Measurements from ENCODE around the gene GPATCH8. TPM values are rescaled to one million over a fixed set of nuclear protein-coding genes. Genes with fewer than 3 reads are reported as not detected.
A peak's percentile ranks its signal among the peaks of the same experiment; 100 is the strongest.
"Not testable (repeated sequence)": the region's sequence is repeated elsewhere in the genome, so short reads cannot be mapped to it uniquely, and the experiment has no call there.

GPATCH8 gene
- total RNA-seq, 2 donors from 2014 or later = 30.3 to 33.9 TPM

- Histone ChIP-seq H3K27me3 (no peaks in the 10 kb centered on the region), H3K9ac (ENCODE audit: low read depth in 2 of 2, low read length in 2 of 2) (no peak overlapping the region), H3K4me1 (no peaks in the 10 kb centered on the region), H3K4me3 (no peak overlapping the region), H3K27ac (no peak overlapping the region), H3K9me3 (no peaks in the 10 kb centered on the region), H3K36me3 (no peaks in the 10 kb centered on the region)
- intact Hi-C loops (cut with DNase I) = no loop called here
- TF ChIP-seq CTCF (IDR thresholded peaks at IDR 0.05) = no peak
- no peak for DNase-seq
These were observed 37.3 kb upstream of the GPATCH8 start for GRCh38 chr17:44540246-44541084.

GRCh38 chr17:44539673-44540072, 36.5 kb upstream of the GPATCH8 start:
- no peaks in the 10 kb centered on the region for H3K27me3 ChIP-seq
- H3K27ac ChIP-seq = no peak overlapping the region
- intact Hi-C loops (cut with DNase I) = loop anchor here (10.0 kb wide), 1 partner anchor 325 kb away; no protein-coding TSS in a partner anchor
- no peak for DNase-seq
- no peaks in the 10 kb centered on the region for H3K4me1 ChIP-seq
- no peak overlapping the region for H3K9ac ChIP-seq (ENCODE audit: low read depth in 2 of 2, low read length in 2 of 2)
- no peaks in the 10 kb centered on the region for H3K36me3 ChIP-seq
- H3K4me3 ChIP-seq = no peak overlapping the region
- H3K9me3 ChIP-seq = no peaks in the 10 kb centered on the region
- TF ChIP-seq CTCF (IDR thresholded peaks at IDR 0.05) = no peak

GRCh38 chr17:44537922-44538321, 34.7 kb upstream of the GPATCH8 start:
- not testable (repeated sequence) for H3K9ac ChIP-seq (ENCODE audit: low read depth in 2 of 2, low read length in 2 of 2); H3K36me3 ChIP-seq; H3K4me1 ChIP-seq; H3K27me3 ChIP-seq; DNase-seq; H3K4me3 ChIP-seq; H3K27ac ChIP-seq; H3K9me3 ChIP-seq
- intact Hi-C loops (cut with DNase I) = loop anchor here (10.0 kb wide), 1 partner anchor 327 kb away; no protein-coding TSS in a partner anchor

DNA sequence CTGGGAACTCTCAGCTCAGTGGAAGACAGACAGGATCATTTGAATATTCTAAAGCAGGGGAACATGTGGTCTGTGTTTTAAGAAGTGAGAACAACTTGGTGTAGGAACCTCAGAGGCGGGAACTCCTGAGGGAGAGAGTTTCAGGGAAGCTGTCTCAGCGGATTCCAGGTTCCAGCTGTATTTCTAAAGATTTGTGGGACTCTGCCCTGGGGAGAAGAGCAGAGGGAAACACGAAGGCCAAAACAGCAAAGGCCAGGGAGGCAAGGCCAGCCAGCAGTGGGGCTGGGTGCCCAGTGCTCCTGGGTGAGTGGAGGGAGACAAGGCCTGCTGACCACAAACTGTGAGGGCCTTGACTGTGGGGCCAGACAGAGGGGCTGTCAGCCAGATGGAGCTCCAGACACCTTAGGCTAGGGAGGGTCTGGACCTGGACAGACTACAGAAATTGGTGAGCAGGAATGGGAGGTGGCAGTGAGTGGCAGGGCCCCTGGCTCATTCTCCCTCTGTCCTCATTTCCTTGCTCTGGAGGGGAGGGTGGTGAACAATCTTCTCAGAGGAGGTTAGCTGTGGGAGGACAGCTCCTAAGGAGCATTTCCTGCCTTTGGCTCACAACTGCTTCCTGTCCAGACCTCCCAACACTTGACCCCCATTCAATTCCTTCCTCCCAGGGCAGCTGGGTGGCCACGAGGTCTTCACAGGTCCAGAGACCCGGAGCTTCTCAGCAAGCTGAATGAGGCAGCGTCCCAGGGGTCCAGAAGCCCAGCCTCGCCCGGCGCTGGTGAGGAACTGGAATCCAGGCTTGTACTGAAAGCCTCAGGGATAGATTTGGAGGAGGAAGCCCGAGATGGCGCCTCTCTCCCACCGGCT, 33.1 kb upstream of the GPATCH8 start:
- intact Hi-C loops (cut with DNase I) = loop anchor here (10.0 kb wide), 1 partner anchor 328 kb away; no protein-coding TSS in a partner anchor
- DNase-seq = no peak
- no peak for TF ChIP-seq CTCF (IDR thresholded peaks at IDR 0.05)
- H3K9me3 ChIP-seq = no peaks in the 10 kb centered on the region
- no peak overlapping the region for H3K4me3 ChIP-seq
- H3K27me3 ChIP-seq = no peaks in the 10 kb centered on the region
- no peak overlapping the region for H3K27ac ChIP-seq
- no peaks in the 10 kb centered on the region for H3K36me3 ChIP-seq
- H3K9ac ChIP-seq (ENCODE audit: low read depth in 2 of 2, low read length in 2 of 2) = no peak overlapping the region
- no peaks in the 10 kb centered on the region for H3K4me1 ChIP-seq

- H3K27me3 ChIP-seq = no peaks in the 10 kb centered on the region
- H3K4me3 ChIP-seq = no peak overlapping the region
These were observed 30.5 kb upstream of the GPATCH8 start for GRCh38 chr17:44533533-44534246.

More at GRCh38 chr17:44533533-44534246, 30.5 kb upstream of the GPATCH8 start:
- Histone ChIP-seq H3K4me1 (no peaks in the 10 kb centered on the region), H3K36me3 (no peaks in the 10 kb centered on the region), H3K27ac (peak overlapping the region; percentile 28), H3K9me3 (no peaks in the 10 kb centered on the region), H3K9ac (ENCODE audit: low read depth in 2 of 2, low read length in 2 of 2) (peak overlapping the region in 1 of 2 donors; percentile 3)
- peak; percentile 96 for TF ChIP-seq CTCF (IDR thresholded peaks at IDR 0.05)
- intact Hi-C loops (cut with DNase I) = loop anchor here (5.0 to 10.0 kb wide), 2 partner anchors 104 to 331 kb away; no protein-coding TSS in a partner anchor
- DNase-seq = peak; percentile 86
